Sciatic nerve (tissue), 2 donors: ENCODE results near the gene UPK3B. TPM values are rescaled to one million over a fixed set of nuclear protein-coding genes. Genes with fewer than 3 reads are reported as not detected.
"Not testable (repeated sequence)": the region's sequence is repeated elsewhere in the genome, so short reads cannot be mapped to it uniquely, and the experiment has no call there.

Source experiments
- ATAC-seq: fragments of 200-7000 bp; cut with Tn5 transposase; one replicate; pipeline ENCODE4 v1.9.1; 2020; ENCODE audit warnings: mild to moderate bottlenecking, moderate library complexity
- DNase-seq: peaks from one replicate; pipeline ENCODE4 v3.0.0-alpha.2; 2020; ENCODE audit warnings: low spot score
- intact Hi-C: fragments of 100-400 bp; cut with DNase I; formaldehyde crosslinking; loops from one replicate; pipeline ENCODE4 v1.14.2; 2022
- total RNA-seq: library from RNA; stranded (reverse); fragmentation: NEBNext Ultra II Directional; extraction: Animal tissue kit (Norgen Biotek cat#: 25700); gene quantifications from one replicate; pipeline ENCODE4 v1.2.1, GENCODE V29; 2021
- donor health status: DM: no; HTN: no; CAD: no.
- donor health status: DM: no; HTN: no; CAD: no.

UPK3B gene
- total RNA-seq, 1 donor from 2014 or later = 3.7 TPM

DNA sequence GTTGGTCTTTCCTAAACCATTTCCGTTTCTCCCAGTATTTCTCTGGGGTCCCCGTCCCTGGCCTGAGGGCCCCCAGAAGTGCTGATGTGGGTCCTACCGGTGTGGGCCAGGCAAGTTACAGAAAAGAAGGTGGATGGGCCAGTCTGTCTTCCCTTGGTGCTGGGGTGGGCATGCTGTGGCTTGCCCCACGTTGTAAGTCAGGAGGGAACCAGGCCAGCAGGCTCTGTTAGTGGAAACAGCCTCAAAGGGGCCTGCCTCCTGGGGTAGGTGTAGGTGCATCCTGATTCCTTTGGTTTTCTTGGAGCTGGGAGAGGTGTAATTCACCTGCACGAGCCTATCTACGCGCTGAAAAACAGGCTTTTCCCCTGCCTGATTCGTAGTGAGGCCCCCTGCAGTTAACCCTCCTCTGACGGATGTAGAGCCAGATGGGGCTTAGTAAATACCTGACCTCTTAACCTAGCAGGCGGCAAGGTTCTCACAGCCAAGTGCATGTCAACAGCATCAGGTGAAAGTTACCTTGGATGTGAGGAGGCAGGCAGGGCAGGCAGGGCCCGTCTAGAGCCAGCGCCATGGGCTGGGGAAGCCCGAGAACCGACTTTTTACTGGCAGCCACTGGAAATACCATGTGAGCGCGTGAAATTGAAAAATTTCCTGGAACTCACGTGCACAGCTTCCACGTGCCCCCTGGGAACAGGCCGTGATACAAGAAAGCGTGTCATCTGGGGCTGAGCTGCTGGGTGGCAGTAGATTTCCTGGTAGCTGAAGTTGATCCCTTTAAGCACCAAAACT is 24.3 kb upstream of the UPK3B start:
- intact Hi-C loops, DNase-seq: not testable (repeated sequence)
- peak; percentile 55 for ATAC-seq

DNA sequence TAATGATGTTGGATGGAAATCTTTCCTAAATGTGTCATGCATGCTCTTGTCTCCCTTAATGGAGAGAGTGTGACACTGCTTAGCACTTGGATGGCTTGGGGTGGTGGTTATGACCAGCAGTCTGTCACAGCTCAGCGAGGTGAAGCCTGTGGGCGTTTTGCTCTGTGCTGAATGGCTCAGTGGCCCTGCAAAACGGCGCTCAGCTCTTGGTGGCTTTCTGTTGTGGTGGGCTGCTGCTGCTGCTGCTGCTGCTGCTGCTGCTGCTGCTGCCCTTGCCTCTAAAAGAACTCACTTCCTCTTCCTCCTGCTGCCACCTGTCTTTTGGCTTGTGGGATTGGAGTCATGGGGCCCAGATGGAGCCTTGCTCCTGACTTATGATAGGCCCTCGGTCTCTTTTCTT is 23.7 kb upstream of the UPK3B start:
- DNase-seq, intact Hi-C loops: not testable (repeated sequence)
- peak; percentile 58 for ATAC-seq

GRCh38 chr7:76487969-76488368 is 22.4 kb upstream of the UPK3B start:
- DNase-seq, intact Hi-C loops, ATAC-seq: not testable (repeated sequence)

DNA sequence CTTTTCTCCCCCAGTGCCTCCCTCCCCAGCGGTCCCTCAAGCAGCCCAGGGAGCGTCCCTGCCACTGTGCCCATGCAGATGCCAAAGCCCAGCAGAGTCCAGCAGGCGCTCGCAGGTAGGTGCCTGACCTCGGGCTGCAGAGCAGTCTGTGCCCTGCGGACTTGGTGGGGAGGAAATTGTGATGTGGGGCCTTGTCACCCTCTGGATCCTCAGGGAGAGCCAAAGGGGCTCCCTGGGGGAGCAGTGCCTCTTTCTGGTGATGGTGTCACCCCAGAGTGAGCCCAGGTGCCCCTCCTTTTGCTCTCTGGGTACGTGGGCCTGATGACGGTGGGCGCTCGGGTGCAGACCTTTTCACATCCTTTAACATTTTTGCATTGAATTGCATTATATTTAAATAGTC is 18.2 kb upstream of the UPK3B start:
- DNase-seq, ATAC-seq, intact Hi-C loops: not testable (repeated sequence)

- ATAC-seq, DNase-seq, intact Hi-C loops: not testable (repeated sequence)
Measured at GRCh38 chr7:76495717-76496116, 14.6 kb upstream of the UPK3B start.

- ATAC-seq, DNase-seq, intact Hi-C loops: not testable (repeated sequence)
Measured at GRCh38 chr7:76497918-76498582, 12.3 kb upstream of the UPK3B start.

GRCh38 chr7:76498583-76499200 is 11.7 kb upstream of the UPK3B start:
- DNase-seq, ATAC-seq, intact Hi-C loops: not testable (repeated sequence)

- intact Hi-C loops, ATAC-seq, DNase-seq: not testable (repeated sequence)
Measured at GRCh38 chr7:76499201-76499923, 11.0 kb upstream of the UPK3B start.

- intact Hi-C loops, DNase-seq: not testable (repeated sequence)
- ATAC-seq = peak; percentile 45
Measured at GRCh38 chr7:76499924-76500241, 10.5 kb upstream of the UPK3B start.

- DNase-seq, ATAC-seq, intact Hi-C loops: not testable (repeated sequence)
Measured at GRCh38 chr7:76502224-76502623, 8.1 kb upstream of the UPK3B start.

- DNase-seq, intact Hi-C loops, ATAC-seq: not testable (repeated sequence)
Measured at GRCh38 chr7:76502836-76503235, 7.5 kb upstream of the UPK3B start.

DNA sequence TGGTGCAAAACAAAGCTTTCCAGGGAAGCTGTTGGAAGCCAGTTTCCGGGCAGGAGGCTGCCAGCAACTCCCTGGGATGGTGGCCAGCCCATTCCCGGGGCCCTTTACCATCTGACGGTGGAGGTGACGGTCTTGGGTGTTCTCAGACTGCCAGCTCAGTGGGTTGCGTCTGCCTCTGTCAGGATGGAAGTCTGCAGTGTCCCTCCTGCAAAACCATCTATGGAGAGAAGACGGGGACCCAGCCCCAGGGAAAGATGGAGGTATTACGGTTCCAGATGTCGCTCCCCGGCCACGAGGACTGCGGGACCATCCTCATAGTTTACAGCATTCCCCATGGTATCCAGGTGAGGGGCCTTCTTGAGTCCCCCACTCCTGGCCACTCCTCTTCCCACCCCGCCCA is 7.1 kb upstream of the UPK3B start:
- ATAC-seq, intact Hi-C loops, DNase-seq: not testable (repeated sequence)

DNA sequence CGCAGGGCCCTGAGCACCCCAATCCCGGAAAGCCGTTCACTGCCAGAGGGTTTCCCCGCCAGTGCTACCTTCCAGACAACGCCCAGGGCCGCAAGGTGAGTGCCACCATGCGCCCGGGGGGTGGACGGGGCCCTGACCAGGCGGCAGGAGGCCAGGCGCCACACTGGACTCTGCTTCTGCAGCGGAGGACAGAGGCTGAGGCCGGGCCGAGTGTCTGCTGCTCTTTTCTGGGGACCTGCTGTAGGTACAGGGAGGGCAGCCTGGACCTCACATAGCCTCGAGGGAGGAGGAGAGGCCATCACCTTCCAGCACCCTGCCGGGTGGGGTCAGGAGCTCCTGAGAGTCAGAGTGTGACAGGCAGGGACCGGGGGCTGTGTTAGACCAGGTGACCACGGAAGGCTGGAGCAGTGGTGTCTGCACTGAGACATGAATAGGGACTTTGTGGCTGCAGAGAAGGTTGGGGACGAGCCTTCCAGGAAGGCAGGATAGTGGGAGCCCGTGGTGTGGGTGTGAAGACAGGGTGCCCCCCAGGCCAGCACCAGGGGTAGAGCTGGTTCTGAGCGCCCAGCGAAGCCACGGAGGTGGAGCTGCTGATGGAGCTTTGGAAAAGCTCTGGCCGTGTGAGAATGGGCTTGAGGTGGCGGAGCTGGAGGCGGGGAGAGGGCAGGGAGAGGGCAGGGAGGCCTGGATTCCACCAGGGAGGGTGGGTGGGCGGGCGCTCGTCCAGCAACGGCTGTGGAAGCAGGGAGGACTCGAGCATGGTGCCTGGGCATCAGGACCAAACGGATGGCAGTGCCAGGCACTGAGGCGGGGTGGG is 5.8 kb upstream of the UPK3B start:
- DNase-seq, ATAC-seq: not testable (repeated sequence)

DNA sequence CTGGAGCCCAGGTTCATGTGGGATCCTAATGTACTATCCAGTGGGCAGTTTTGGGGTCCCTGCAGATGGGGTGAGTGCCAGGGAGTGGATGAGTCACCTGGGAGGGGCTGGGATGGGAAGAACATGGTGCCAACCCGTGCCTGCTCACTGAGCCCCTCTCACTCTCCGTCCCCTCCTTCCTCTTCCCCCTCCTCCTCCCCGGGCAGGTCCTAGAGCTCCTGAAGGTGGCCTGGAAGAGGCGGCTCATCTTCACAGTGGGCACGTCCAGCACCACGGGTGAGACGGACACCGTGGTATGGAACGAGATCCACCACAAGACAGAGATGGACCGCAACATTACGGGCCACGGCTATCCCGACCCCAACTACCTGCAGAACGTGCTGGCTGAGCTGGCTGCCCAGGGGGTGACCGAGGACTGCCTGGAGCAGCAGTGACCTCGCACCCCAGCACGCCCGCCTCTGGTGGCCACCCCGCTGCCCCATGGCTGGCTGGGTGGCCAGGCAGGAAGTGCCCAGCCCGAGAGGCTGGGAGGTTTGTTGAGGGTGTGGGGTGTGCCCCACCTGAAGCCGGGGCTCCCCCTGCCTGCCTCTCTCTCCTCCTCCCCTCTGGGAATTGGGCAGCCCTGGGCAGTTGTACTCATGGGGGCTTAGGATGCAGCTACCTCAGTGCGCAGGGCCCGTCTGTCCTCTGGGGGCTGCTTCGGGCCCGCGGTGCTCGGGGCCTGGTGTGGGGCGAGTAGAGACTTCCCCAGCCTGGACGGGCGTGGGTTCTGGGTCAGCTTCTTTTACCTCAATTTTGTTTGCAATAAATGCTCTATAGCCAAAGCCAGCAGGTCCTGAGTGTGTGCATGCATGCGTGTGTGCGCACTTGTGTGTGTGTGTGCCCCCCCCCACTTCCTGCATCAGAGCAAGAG is 4.9 kb upstream of the UPK3B start:
- ATAC-seq = no peak
- intact Hi-C loops = no loop called here

More for the DNA sequence above, 5.8 kb upstream of the UPK3B start:
- intact Hi-C loops = not testable (repeated sequence)

GRCh38 chr7:76506081-76506440 is 4.3 kb upstream of the UPK3B start:
- DNase-seq (no peak), ATAC-seq (no peak)
- intact Hi-C loops = no loop called here

More for the DNA sequence above, 4.9 kb upstream of the UPK3B start:
- DNase-seq = no peak

- intact Hi-C loops, DNase-seq, ATAC-seq: not testable (repeated sequence)
Measured at GRCh38 chr7:76506643-76507042, 3.7 kb upstream of the UPK3B start.

DNA sequence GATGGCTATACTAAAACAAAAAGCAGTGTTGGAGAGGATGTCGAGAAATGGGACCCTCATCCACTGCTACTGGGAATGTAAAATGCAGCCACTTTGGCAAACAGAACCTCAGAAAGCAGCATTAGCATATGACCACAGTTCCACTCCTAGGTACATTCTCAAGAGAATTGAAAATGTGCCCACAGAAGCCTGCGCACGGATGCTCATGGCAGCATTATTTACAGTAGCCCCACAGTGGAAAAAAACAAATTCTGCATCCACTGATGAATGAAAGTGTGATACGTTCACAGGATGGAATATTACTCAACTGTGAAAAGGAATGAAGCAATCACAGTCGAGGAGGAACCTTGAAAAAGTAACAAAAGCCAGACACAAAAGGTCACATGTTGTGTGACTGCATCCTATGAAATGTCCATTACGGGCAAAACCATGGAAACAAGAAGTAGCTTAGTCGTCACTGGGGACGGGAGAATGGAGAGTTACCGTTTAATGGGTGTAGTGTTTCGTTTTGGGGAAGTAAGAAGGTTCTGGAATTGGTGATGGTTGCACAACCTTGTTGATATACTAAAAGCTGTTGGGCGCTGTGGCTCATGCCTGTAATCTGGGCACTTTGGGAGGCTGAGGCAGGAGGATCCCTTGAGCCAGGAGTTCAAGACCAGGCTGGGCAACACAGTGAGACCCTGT is 2.5 kb upstream of the UPK3B start:
- DNase-seq (no peak), ATAC-seq (no peak)
- intact Hi-C loops = no loop called here
